Endodermal cell (in vitro differentiated cells): ENCODE measurements around the gene ZNF211. TPM values are rescaled to one million over a fixed set of nuclear protein-coding genes. Genes with fewer than 3 reads are reported as not detected.

ENCODE experiments used
- DNase-seq: peaks from one replicate; pipeline ENCODE4 v3.0.0-alpha.2; 2017
- H3K27ac ChIP-seq: 2 replicates; pipeline ENCODE4 v1.5.1; 2013; ENCODE audit warnings: mild to moderate bottlenecking, low read depth, low read length, moderate library complexity
- H3K27me3 ChIP-seq: 2 replicates; pipeline ENCODE4 v1.6.1; 2013; ENCODE audit warnings: mild to moderate bottlenecking, low read length, moderate library complexity; ENCODE audit not compliant: insufficient read depth, control insufficient read depth, poor library complexity, severe bottlenecking
- H3K36me3 ChIP-seq: 2 replicates; pipeline ENCODE4 v1.7.0; 2013; ENCODE audit warnings: mild to moderate bottlenecking, low read length, moderate library complexity; ENCODE audit not compliant: control insufficient read depth, insufficient read depth
- H3K4me1 ChIP-seq: one replicate; pipeline ENCODE4 v1.7.0; 2013; ENCODE audit warnings: low read length; ENCODE audit not compliant: control insufficient read depth, insufficient read depth
- H3K4me3 ChIP-seq: 2 replicates; pipeline ENCODE4 v1.5.1; 2013; ENCODE audit warnings: mild to moderate bottlenecking, low read length, moderate library complexity
- H3K9ac ChIP-seq: 2 replicates; pipeline ENCODE4 v1.6.1; 2013; ENCODE audit warnings: mild to moderate bottlenecking, low read length, moderate library complexity; ENCODE audit not compliant: poor library complexity, severe bottlenecking; ENCODE audit errors: extremely low read depth
- H3K9me3 ChIP-seq: 2 replicates; pipeline ENCODE4 v1.6.1; 2013; ENCODE audit warnings: mild to moderate bottlenecking, low read length, moderate library complexity; ENCODE audit not compliant: control insufficient read depth
- H3K27ac Mint-ChIP-seq: 2 replicates; pipeline ENCODE4 v1.8.0; 2020; ENCODE audit warnings: mixed read lengths
- H3K27me3 Mint-ChIP-seq: 2 replicates; pipeline ENCODE4 v1.8.0; 2021; ENCODE audit warnings: mild to moderate bottlenecking, mixed read lengths; ENCODE audit not compliant: insufficient read depth
- H3K36me3 Mint-ChIP-seq: 2 replicates; pipeline ENCODE4 v1.8.0; 2020; ENCODE audit warnings: low read depth, mixed read lengths
- H3K4me1 Mint-ChIP-seq: 2 replicates; pipeline ENCODE4 v1.8.0; 2020; ENCODE audit warnings: mixed read lengths
- H3K4me3 Mint-ChIP-seq: 2 replicates; pipeline ENCODE4 v1.8.0; 2020; ENCODE audit warnings: mild to moderate bottlenecking, moderate library complexity, mixed read lengths
- H3K9me3 Mint-ChIP-seq: 2 replicates; pipeline ENCODE4 v1.8.0; 2020; ENCODE audit warnings: mild to moderate bottlenecking, mixed read lengths
- WGBS, 2 experiments: methylation state at CpG; one replicate each; pipeline versions ENCODE4 v1.1.5 to v1.1.7; 2013; ENCODE audit warnings: missing lambda C conversion rate in 2 of 2, mixed read lengths in 1 of 2; ENCODE audit not compliant: insufficient coverage in 1 of 2, insufficient read length in 1 of 2; 5-methylcytosine and 5-hydroxymethylcytosine counted together
- long read RNA-seq, 4 experiments: library from polyadenylated mRNA in 2 of 4; library from RNA in 1 of 4; library from capped mRNA in 1 of 4; stranded (forward) in 3 of 4; unstranded in 1 of 4; transcript quantifications; one replicate each; pipeline ENCODE4 v2.0.0, GENCODE V29; 2020 to 2021; ENCODE audit warnings: inconsistent platforms in 1 of 4
- polyA plus RNA-seq, 2 experiments: library from polyadenylated mRNA; stranded (reverse); fragments of 50-300 nt; gene quantifications; one replicate each; pipeline ENCODE4 v1.2.3, GENCODE V29; 2013
- total RNA-seq, 2 donors: library from RNA; stranded (reverse); fragmentation: NEBNext Ultra II Directional in 1 of 2; extraction: Animal tissue kit (Norgen Biotek cat#: 25700) in 1 of 2; gene quantifications; 2 replicates in 1 of 2; 3 replicates in 1 of 2; pipeline ENCODE4 v1.2.1, GENCODE V29; 2021
- TF ChIP-seq, protein P1 (sequence below): fragments of 200-600 bp; sonication (generic); conservative IDR thresholded peaks from 2 replicates; pipeline ENCODE4 v1.5.0; 2021; ENCODE audit warnings: antibody characterized with exemption, mild to moderate bottlenecking

The ZNF211 gene
- total RNA-seq = 10 to 100 TPM; 17.4 to 20.7 TPM
- polyA plus RNA-seq (2013, experiment 1 of 2) = 20.9 TPM
- 22.5 TPM for polyA plus RNA-seq (2013, experiment 2 of 2)
- long read RNA-seq, experiment 1, partial matches to known transcripts = 0 of 7 reads
- long read RNA-seq, experiment 1, other reads (novel, unspliced or antisense) = 6 of 7 reads
- long read RNA-seq, experiment 2, transcript ZNF211-204 (3 exons, 2,472 nt) = major isoform, 6 of 16 reads
- long read RNA-seq, experiment 2, partial matches to known transcripts = 0 of 16 reads
- long read RNA-seq, experiment 2, other reads (novel, unspliced or antisense) = 3 of 16 reads
- long read RNA-seq, experiment 3, transcript ZNF211-201 (4 exons, 2,440 nt) = minor isoform, 11 of 55 reads
- long read RNA-seq, experiment 3, transcript ZNF211-204 (3 exons, 2,472 nt) = major isoform, 12 of 55 reads
- long read RNA-seq, experiment 3, transcript ZNF211-207 (5 exons, 2,641 nt) = minor isoform, 6 of 55 reads
- long read RNA-seq, experiment 3, partial matches to known transcripts = 1 of 55 reads
- long read RNA-seq, experiment 3, other reads (novel, unspliced or antisense) = 19 of 55 reads
- long read RNA-seq, experiment 4, partial matches to known transcripts = 0 of 7 reads
- long read RNA-seq, experiment 4, other reads (novel, unspliced or antisense) = 5 of 7 reads

DNA sequence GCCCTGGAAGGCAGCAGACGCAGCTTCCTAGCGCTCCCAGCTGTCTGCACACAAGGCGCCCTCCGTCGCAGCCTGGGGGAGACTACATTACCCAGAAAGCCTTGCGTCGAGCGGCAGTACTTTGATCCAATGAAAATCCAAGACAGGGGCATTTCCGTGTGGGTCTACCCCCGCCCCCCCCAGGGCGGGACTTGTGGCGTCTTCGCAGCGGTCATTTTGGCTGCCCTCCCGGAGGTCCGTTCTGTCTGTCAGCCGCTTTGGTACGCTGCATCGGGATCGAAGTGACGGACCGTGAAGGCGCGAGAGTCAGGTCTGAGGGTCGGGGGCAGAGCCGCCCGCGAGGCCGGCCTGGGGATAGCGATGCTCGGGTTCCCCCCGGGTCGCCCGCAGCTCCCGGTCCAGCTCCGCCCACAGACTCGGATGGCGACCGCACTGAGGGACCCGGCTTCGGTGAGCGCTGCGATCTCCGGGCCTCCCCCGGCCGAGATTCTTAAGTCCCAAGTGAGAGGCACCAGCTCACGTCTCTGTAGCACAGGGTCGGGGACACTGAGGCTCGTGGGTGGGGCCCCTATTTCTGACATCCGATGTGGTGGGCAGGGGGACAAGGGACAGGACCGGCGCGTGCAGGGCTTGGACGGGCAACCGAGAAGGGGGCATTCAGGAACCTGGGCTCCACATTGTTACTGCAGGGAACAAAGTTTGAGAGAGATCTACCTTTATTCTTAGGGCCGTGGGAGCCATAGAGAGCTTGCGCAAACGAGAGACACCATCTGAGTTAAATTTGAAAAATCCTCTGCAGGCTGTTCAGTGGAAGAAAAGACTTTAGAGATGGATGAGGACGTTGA lies at the start of gene ZNF211:
Gene ZNF211 (plus strand): TSS at position 182 of the 845 bp plus-strand sequence. CDS start 179 bp downstream, at position 361.
- peaks cover 48% of the 10 kb centered on the region for H3K36me3 ChIP-seq
- Mint-ChIP-seq H3K4me1 (peaks cover 15% of the 10 kb centered on the region), H3K27me3 (no peaks in the 10 kb centered on the region), H3K4me3 (peak within 1 kb of the TSS; percentile 84), H3K9me3 (peaks cover 24% of the 10 kb centered on the region), H3K27ac (peak within 1 kb of the TSS; percentile 86), H3K36me3 (peaks cover 48% of the 10 kb centered on the region)
- H3K4me1 ChIP-seq = peaks cover 3% of the 10 kb centered on the region
- no peak within 1 kb of the TSS for H3K27ac ChIP-seq
- peak; percentile 97 for DNase-seq
- H3K9me3 ChIP-seq = peaks cover 29% of the 10 kb centered on the region
- H3K9ac ChIP-seq = peak within 1 kb of the TSS; percentile 80
- peak within 1 kb of the TSS; percentile 93 for H3K4me3 ChIP-seq
- 2 to 4% methylated on average over 43 to 59 of the region's 59 CpGs for WGBS, 2 experiments
- H3K27me3 ChIP-seq = no peaks in the 10 kb centered on the region
- TF ChIP-seq, protein P1, sequence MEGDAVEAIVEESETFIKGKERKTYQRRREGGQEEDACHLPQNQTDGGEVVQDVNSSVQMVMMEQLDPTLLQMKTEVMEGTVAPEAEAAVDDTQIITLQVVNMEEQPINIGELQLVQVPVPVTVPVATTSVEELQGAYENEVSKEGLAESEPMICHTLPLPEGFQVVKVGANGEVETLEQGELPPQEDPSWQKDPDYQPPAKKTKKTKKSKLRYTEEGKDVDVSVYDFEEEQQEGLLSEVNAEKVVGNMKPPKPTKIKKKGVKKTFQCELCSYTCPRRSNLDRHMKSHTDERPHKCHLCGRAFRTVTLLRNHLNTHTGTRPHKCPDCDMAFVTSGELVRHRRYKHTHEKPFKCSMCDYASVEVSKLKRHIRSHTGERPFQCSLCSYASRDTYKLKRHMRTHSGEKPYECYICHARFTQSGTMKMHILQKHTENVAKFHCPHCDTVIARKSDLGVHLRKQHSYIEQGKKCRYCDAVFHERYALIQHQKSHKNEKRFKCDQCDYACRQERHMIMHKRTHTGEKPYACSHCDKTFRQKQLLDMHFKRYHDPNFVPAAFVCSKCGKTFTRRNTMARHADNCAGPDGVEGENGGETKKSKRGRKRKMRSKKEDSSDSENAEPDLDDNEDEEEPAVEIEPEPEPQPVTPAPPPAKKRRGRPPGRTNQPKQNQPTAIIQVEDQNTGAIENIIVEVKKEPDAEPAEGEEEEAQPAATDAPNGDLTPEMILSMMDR = no peak

DNA sequence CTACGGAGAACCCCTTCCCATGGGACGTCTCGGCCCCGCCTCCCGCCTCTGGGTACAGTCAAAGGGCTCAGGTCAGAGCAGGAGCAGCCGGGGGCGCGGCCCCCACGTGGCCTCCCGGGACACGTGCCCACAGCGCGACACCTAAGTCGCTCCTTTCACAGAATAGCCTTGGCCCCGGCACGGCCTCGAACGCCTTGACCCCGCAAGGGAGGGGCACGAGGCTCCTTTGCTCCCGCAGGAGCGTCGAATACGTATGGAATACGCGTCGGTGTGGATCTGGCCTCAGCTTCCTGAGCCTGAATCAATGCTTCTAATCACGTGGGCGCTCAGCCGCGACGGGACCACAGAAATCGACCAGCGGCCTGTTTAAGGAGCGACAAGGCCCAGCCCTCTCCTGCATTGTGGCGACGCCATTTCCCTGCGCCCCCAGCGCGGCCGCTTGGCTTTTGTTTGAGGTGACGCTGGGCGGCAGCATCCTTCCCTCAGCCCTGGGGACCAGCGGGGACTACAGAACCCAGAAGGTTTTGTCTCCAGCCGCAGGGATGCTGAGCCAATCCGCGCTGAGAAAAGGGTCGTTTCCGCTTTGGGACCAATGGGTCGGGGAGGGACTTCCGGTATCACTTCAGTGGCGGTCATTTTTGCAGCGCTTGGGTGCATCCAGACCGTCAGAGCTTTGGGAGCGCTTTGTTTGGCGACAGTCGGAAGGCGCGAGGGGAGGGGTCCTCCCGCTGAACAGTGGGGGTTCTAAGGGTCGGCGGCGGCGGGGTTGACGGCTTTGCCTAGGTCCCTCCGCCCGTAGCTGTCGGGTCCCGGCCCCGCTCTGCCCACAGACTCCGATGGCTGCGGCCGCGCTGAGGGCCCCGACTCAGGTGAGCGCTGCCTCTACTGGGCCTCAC lies 49.2 kb upstream of the ZNF211 start, which contains the start of gene ZIK1:
Gene ZIK1 (plus strand): TSS at position 625 of the 896 bp plus-strand sequence. CDS start 212 bp downstream, at position 837.
- Mint-ChIP-seq H3K4me3 (peak within 1 kb of the TSS; percentile 76), H3K9me3 (peaks cover 93% of the 10 kb centered on the region), H3K27me3 (peaks cover 23% of the 10 kb centered on the region), H3K36me3 (peaks cover 48% of the 10 kb centered on the region), H3K4me1 (peaks cover 1% of the 10 kb centered on the region), H3K27ac (peak within 1 kb of the TSS; percentile 75)
- peak; percentile 98 for DNase-seq
- 3 to 5% methylated on average over 35 to 76 of the region's 76 CpGs for whole genome bisulfite sequencing, 2 experiments
- Histone ChIP-seq H3K4me3 (peak within 1 kb of the TSS; percentile 94), H3K27ac (peak within 1 kb of the TSS; percentile 76), H3K9ac (peak within 1 kb of the TSS; percentile 50), H3K9me3 (peaks cover 63% of the 10 kb centered on the region), H3K36me3 (peaks cover 36% of the 10 kb centered on the region), H3K4me1 (peaks cover 6% of the 10 kb centered on the region), H3K27me3 (no peaks in the 10 kb centered on the region)
- TF ChIP-seq, protein P1 = peak; percentile 33
